GM23248 (cell line): ENCODE measurements around the gene CHRM4.

Source experiments
- EZH2 ChIP-seq: fragments of 200-600 bp; sonication (generic); IDR thresholded peaks from 2 replicates; pipeline ENCODE4 v1.6.1; 2018; ENCODE audit warnings: antibody characterized with exemption, mild to moderate bottlenecking; ENCODE audit not compliant: insufficient read depth, poor library complexity, severe bottlenecking
- EZH2phosphoT487 ChIP-seq: fragments of 200-600 bp; sonication (generic); IDR thresholded peaks from 2 replicates; pipeline ENCODE4 v1.6.1; 2018; ENCODE audit warnings: antibody characterized with exemption, moderate library complexity, mild to moderate bottlenecking, low read depth; ENCODE audit not compliant: insufficient read depth

DNA sequence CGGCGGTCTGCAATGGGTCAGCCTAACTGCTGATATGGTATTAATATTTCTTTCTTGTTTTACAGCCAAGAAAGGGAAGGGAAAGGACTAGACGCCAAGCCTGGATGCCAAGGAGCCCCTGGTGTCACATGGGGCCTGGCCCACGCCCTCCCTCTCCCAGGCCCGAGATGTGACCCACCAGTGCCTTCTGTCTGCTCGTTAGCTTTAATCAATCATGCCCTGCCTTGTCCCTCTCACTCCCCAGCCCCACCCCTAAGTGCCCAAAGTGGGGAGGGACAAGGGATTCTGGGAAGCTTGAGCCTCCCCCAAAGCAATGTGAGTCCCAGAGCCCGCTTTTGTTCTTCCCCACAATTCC lies 8.2 kb downstream of the CHRM4 start:
- TF ChIP-seq EZH2 = no peak
- no peak for TF ChIP-seq EZH2phosphoT487
